NCI-H1930 (cell line): ENCODE results near the gene TRIM58.

Experiments
- DNase-seq, 2 experiments: peaks; one replicate each; lab custom pipeline; 2025; lab: John Stamatoyannopoulos, UW

TRIM58 gene

DNA sequence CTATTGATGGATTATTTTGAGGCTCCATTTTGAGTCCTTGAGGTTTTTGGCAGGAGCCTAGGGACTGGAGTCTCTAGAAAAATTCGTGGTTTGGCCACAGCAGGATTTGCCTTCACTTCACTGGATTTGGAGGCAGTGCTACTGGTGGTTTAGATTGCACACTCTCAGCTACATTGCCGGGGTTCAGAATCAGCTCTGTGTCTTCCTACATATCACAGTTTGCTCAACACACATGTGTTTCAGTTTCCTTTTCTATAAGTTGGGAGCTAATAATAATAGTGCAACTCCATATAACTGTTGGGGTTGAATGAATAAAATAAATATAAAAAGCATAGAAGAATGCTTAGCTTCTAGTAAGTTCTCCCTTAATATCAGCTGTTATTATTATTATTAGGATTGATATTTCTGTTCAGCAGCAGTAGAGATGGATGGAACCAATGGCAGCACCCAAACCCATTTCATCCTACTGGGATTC lies 38.2 kb downstream of the TRIM58 start, which contains the start of gene OR2W3:
Gene OR2W3, plus strand, starts transcription at position 425 of the 475 bp plus-strand sequence. Its CDS starts 0 bp downstream, at position 425.
- no peak for DNase-seq

DNA sequence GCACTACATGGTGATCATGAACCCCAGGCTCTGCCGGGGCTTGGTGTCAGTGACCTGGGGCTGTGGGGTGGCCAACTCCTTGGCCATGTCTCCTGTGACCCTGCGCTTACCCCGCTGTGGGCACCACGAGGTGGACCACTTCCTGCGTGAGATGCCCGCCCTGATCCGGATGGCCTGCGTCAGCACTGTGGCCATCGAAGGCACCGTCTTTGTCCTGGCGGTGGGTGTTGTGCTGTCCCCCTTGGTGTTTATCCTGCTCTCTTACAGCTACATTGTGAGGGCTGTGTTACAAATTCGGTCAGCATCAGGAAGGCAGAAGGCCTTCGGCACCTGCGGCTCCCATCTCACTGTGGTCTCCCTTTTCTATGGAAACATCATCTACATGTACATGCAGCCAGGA lies 39.0 kb downstream of the TRIM58 start:
- DNase-seq = no peak

DNA sequence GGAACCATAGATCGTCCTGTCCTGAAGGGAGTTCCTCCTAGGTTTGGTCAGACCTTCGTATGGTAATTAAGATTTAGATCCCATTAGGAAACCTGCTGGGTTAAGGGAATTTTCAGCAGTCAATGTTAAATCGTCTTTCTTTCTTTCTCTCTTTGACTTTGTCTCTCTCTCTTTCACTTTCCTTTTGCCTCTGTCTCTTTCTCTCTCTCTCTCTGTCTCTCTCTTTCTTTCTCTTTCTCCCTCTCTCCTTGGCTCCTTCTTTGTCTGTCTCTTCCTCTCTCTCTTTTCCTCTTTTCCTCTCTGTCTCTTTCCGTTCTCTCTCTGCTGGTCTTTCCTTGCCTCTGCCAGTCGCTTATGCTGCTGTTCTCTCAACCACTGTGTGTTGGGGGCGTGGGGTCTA lies 47.1 kb downstream of the TRIM58 start:
- no peak for DNase-seq

DNA sequence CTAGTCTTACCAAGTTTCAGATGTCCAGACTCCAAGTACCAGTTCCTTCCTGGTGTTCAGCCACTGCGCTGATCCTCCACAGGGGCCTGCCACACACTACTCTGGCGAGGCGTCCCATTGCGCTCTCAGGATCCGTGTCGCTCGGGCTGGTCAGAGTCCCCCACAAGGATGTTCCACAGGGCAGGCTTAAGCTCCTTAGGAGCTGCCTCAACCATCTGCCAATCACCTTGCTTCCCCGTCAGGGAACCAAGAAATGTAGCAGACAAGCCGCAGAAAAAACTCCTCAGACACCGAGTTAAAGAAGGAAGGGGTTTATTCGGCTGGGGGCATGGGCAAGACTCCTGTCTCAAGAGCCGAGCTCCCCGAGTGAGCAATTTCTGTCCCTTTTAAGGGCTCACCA lies 48.2 kb downstream of the TRIM58 start:
- no peak for DNase-seq

DNA sequence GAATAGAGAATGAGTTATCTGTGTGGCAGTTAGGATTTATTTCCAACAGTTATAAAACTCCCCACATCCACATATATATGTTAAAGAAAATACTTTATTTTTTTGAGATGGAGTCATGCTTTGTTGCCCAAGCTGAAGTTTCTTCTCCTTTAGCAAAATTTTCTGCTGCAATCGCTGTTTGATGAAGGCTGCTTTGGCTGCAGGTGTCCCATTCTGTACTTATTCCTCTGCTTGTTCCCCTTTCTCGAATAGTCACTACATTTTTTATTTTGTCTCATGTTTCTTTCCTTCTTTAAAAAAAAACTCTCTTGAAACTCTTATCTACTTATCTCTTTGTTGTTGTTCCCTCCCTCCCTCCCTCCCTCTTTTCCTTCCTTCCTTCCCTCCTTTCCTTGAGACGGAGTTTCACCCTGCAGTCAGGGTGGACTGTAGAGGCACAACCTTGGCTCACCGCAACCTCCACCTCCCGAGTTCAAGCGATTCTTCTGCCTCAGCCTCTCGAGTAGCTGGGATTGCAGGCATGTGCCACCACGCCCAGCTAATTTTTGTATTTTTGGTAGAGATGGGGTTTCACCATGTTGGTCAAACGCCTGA lies 49.0 kb downstream of the TRIM58 start:
- DNase-seq = no peak

DNA sequence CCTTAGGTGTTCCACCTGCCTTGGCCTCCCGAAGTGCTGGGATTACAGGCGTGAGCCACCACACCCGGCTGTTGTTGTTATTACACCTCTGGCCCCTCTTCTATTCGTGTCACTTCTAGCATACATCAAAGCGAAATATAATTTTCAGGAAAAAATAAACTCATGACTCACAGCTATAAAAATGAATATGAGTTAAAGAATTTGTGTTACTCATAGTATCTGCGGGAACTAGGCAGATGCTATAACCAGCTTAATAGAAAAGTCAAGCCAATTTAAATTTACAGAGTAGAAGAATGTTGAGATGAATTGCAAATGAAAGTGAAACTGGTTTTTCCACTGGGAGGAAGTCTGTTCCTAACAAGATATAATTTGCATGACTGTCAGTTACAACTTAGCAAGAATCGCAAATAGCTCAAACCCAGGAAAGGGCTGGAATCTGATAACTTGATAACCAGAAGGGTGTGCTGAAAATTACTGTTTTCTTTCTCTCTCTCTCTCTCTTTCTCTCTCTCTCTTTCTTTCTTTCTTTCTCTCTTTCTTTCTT lies 49.6 kb downstream of the TRIM58 start:
- DNase-seq = no peak

DNA sequence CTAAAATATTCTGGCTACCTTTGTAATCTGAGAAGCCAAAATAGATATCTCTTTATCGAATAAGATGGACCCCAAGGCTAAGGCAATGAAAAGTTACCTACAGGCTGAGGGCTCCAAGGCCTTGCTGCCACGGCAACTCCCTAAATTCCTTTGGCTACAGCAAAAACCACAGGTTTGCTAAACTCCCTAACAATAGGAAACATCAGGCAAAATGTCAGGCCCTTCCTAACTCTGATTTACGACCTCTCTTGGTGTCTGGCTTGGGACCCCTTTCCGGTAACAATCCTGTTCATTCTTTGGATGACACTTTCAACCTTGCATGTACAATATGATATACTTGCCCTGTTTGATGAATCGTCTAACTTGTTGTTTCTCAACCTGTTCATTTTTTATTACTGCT lies 51.8 kb downstream of the TRIM58 start:
- no peak for DNase-seq

DNA sequence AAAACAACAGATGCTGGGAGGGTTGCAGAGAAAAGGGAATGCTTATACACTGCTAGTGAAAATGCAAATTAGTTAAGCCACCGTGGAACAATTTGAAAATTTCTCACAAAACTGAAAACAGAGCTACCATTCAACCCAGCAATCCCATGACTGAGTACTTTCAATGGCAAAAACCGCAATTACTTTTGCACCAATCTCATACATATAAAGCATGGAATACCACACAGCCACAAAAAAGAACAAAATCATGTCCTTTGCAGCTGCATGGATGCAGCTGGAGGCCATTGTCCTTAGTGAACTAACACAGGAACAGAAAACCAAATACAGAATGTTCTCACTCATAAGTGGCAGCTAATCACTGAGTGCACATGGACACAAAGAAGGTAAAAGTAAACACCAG lies 56.8 kb downstream of the TRIM58 start:
- peak; percentile 4 to 39 for DNase-seq

DNA sequence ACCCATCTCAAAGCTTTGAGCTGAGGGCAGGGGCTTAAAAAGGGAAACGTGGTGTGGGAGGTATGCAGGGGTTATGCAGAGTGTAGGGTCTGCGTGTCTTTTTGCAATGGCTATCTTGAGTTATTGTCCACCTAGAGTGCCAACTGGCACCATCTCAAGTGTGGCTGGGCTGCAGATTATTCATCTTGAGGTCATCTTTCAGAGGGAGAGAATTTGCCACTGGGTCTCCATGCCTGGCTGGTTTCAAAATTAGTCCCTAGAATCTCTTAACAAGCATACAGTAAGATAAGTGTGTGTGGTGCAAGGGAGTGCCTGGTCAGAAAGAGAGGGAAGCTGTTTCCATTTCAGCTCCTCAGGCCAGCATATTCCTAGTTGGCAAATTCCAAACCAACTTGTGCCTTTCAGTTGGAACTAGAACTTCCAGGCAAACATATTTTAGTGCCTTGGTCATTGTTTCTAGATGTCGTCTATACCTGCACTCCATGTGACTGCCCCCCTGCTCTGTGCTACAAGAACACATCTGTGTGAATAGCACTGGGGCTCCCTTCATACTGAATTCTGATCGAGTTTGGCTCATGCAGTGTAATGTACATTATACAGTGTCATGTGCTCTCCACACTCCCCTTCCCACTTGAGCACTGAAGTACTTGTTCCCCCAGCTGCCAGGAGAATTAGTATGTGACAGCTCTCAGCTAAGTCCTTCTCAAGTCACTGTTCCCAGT lies 58.1 kb downstream of the TRIM58 start:
- no peak for DNase-seq

DNA sequence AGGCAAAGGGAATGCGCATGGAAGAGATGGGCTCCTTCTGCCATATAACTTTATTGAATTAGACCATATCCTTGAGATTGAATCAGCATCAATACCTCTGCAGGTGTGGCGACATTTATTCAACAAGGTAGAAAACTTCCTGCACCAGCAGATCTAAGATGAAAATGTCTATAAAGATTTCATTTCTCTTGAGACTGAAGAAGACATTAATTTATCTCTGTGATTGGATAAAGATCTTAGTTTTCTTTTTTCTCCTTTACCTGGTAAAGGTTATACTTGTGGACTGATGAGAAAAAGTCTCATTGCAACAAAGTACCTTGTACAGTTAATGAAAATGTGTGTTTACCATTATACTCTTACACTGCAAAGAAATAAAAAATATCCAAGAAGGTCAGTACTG lies 63.0 kb downstream of the TRIM58 start, which contains the start of gene OR2T8:
Gene OR2T8, plus strand, starts transcription at position 301 of the 400 bp plus-strand sequence. CDS start 766 bp downstream, outside the sequence.
- DNase-seq = no peak

DNA sequence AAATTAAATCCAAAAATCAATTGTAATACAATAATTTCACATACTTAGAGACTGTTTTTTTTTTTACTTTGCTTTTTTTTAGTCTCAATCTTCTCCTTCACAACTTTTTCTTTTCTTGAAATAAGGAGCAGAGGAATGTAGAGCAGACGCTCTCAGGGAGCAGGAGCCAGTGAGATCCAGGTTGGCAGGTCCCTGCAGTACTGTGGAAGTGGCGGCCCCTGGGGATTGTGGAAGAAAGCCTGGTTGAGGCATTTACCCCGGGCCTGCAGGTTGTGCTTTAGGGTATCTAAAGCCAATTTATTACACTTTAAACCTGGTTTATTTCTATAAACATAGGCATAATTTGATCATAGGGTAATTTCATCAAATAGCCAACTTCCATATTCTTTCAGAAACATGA lies 67.0 kb downstream of the TRIM58 start:
- no peak for DNase-seq

DNA sequence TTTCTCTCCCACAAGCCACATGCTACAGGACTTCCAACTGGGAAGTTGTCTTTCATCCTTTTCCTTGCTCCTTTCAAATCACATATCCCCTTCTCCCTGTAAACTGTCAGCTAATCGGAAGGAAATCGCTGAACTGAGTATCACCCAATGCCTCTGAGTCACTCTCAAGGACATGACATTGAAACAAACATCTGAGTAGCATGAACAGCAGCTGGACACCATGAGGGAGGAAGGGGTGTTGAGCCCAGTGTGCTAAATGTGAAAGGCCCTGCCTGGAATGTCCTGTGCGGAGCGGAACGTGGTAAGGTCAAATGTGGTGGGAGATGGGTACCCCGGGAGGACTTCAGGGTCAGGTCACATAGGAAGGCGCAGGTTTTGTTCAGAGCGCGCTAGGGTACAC lies 67.9 kb downstream of the TRIM58 start, which contains the start of gene OR2AJ1:
Gene OR2AJ1, plus strand, starts transcription at position 22 of the 400 bp plus-strand sequence. CDS start 8,880 bp downstream, outside the sequence.
- no peak for DNase-seq
